Hematopoietic multipotent progenitor cell treated with erythropoietin and hydrocortisone succinate and interleukin-3 and kit ligand, for 8 days (in vitro differentiated cells): Measurements from ENCODE around the gene HCN1.
"Not testable (repeated sequence)": the region's sequence is repeated elsewhere in the genome, so short reads cannot be mapped to it uniquely, and the experiment has no call there.

ENCODE experiments used
- DNase-seq: peaks from one replicate; pipeline ENCODE4 v3.0.0-alpha.2; 2015

HCN1 gene

GRCh38 chr5:45609661-45610060 is 86.5 kb downstream of the HCN1 start:
- DNase-seq: no peak

- DNase-seq: no peak
Measured at GRCh38 chr5:45604092-45604491, 92.1 kb downstream of the HCN1 start.

- no peak for DNase-seq
Measured at GRCh38 chr5:45601424-45601823, 94.8 kb downstream of the HCN1 start.

GRCh38 chr5:45596320-45596719 is 99.9 kb downstream of the HCN1 start:
- no peak for DNase-seq

GRCh38 chr5:45586001-45586400 is 110.2 kb downstream of the HCN1 start:
- not testable (repeated sequence) for DNase-seq

- DNase-seq: no peak
Measured at GRCh38 chr5:45578270-45578669, 117.9 kb downstream of the HCN1 start.

GRCh38 chr5:45568813-45569212 is 127.4 kb downstream of the HCN1 start:
- no peak for DNase-seq

GRCh38 chr5:45542421-45542820 is 153.8 kb downstream of the HCN1 start:
- DNase-seq: no peak

GRCh38 chr5:45533663-45534062 is 162.5 kb downstream of the HCN1 start:
- no peak for DNase-seq

- DNase-seq: no peak
Measured at GRCh38 chr5:45532826-45533624, 163.2 kb downstream of the HCN1 start.

- no peak for DNase-seq
Measured at GRCh38 chr5:45521067-45521466, 175.1 kb downstream of the HCN1 start.

GRCh38 chr5:45512521-45512920 is 183.7 kb downstream of the HCN1 start:
- DNase-seq: no peak

- DNase-seq: no peak
Measured at GRCh38 chr5:45509371-45509770, 186.8 kb downstream of the HCN1 start.

- no peak for DNase-seq
Measured at GRCh38 chr5:45508135-45508534, 188.0 kb downstream of the HCN1 start.

- no peak for DNase-seq
Measured at GRCh38 chr5:45507178-45507577, 189.0 kb downstream of the HCN1 start.

GRCh38 chr5:45499006-45499405 is 197.2 kb downstream of the HCN1 start:
- not testable (repeated sequence) for DNase-seq

- no peak for DNase-seq
Measured at GRCh38 chr5:45491368-45491767, 204.8 kb downstream of the HCN1 start.

GRCh38 chr5:45484781-45485180 is 211.4 kb downstream of the HCN1 start:
- DNase-seq: no peak

GRCh38 chr5:45454114-45454513 is 242.1 kb downstream of the HCN1 start:
- no peak for DNase-seq

- DNase-seq: not testable (repeated sequence)
Measured at GRCh38 chr5:45444856-45445255, 251.3 kb downstream of the HCN1 start.

GRCh38 chr5:45440466-45440865 is 255.7 kb downstream of the HCN1 start:
- no peak for DNase-seq

GRCh38 chr5:45437752-45438151 is 258.4 kb downstream of the HCN1 start:
- DNase-seq: no peak

- DNase-seq: no peak
Measured at GRCh38 chr5:45417285-45417998, 278.7 kb downstream of the HCN1 start.
